HG03108 (cell line): Measurements from ENCODE around the gene ASMTL.
"Not testable (repeated sequence)": the region's sequence is repeated elsewhere in the genome, so short reads cannot be mapped to it uniquely, and the experiment has no call there.

Experiments
- ATAC-seq: cut with Tn5 transposase; IDR thresholded peaks from one replicate; pipeline ENCODE4 v1.9.1; 2021; ENCODE audit warnings: moderate library complexity; ENCODE audit not compliant: unreplicated experiment

Gene ASMTL, protein sequence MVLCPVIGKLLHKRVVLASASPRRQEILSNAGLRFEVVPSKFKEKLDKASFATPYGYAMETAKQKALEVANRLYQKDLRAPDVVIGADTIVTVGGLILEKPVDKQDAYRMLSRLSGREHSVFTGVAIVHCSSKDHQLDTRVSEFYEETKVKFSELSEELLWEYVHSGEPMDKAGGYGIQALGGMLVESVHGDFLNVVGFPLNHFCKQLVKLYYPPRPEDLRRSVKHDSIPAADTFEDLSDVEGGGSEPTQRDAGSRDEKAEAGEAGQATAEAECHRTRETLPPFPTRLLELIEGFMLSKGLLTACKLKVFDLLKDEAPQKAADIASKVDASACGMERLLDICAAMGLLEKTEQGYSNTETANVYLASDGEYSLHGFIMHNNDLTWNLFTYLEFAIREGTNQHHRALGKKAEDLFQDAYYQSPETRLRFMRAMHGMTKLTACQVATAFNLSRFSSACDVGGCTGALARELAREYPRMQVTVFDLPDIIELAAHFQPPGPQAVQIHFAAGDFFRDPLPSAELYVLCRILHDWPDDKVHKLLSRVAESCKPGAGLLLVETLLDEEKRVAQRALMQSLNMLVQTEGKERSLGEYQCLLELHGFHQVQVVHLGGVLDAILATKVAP

DNA sequence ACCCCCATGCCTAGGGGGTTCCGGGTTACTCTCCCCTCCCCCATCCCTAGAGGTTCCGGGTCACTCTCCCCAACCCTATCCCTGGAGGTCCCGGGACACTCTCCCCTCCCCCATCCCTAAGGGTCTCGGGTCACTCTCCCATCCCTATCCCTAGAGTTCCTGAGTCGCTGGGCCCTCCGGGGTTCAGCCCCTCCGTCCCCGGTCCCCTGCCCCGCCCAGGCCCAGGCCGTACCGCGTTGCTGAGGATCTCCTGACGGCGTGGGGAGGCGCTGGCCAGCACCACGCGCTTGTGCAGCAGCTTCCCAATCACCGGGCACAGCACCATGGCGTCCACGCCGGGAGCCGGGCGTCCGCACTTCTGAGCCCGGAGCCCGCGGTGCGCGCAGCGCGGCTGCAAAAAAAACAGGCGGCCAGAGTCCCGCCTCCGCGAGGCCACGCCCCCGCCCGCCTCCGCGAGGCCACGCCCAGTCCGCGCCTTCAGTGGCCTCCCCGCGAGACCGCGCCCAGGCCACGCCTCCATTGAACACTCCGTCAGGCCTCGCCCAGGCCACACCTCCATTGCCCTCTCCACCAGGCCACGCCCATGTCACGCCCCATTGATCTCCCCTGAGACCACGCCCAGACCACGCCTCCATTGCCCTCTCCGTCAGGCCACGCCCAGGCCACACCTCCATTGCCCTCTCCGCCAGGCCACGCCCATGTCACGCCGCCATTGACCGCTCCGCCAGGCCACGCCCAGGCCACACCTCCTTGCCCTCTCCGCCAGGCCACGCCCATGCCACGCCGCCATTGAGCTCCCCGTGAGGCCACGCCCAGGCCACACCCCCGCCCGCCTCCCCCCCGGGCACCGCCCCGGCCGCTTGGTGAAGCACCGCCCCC, at the start of gene ASMTL:
Gene ASMTL, minus strand, starts transcription at position 394 of the 879 bp plus-strand sequence. Its CDS starts 69 bp downstream, at position 325.
- peak; percentile 80 for ATAC-seq

DNA sequence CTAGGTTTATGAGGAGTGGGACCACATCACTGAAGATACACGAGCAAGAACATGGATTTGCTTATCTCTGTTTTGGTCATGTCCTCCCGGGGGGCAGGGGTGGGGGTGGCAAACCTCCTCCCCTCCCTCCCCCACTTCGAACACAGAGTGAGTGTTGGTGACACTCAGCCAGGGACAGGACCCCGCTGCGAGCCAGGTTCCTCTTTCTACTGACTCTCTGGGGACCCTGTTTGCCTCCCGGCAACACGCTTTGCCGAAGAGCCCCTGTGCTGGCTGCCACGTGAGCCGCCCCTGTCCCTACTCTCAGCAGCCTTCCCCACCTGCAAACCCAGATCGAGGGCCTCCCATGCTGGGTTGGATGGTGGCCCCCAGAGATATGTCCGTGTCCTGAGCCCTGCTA, 49.5 kb upstream of the ASMTL start:
- ATAC-seq: peak; percentile 52

DNA sequence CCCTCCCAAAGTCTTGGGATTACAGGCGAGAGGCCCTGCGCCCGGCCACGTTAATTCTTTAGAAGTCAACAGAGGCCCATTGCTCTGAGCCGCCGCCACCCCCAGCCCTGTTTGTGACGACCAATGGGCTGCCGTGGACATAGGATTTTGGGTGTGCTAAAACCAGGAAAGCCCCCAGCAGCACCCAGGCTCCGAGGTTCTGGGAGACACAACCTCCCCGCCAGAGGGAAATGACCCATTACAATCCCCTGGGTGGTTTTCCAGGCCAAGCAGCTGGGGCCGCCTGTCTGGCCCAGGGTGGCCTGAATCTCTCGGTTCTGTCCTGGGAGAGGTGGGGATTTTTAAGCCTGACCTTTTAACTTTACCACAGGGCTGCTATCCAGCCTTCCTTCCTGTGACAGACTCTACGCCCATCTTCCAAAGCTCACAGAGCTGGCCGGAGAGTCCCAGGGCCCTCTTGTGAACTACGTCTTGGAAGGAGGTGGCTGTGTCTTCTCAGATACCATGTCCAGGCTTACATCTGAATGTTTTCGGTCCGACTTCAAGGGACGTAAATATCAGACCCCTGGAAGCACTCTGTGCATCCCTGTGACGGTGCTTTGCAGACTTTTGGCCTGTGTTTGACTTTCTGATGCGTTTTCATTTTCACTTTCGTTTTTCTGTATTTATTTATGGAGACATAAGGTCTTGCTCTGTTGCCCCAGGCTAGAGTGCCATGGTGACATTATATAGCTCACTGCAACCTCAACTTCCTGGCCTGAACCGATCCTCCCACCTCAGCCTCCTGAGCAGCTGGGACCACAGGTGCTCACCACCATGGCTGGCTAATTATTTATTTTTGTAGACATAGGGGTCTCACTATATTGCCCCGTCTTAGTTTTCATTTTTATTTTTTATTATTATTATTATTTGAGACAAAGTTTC, 48.3 kb upstream of the ASMTL start:
- peak; percentile 65 for ATAC-seq

DNA sequence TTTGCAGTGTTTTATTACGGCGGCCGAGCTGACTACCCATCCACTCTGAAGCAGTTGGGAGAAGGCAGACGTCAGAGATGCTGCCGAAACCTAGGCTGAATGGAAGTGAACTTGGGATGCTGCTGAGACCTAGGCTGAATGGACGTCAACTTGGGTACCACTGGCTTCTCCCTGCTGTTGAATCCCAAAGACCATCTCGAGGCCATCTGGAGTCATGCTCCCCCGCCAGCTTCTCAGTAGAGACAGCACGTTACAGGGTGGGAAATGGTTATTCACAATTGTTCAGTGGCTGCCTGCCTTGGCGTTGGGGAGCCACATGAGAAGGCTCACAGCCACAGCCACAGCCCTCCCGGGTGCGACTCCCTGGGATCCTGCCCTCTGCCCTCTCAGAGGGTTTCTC, 43.4 kb upstream of the ASMTL start:
- ATAC-seq: no peak

DNA sequence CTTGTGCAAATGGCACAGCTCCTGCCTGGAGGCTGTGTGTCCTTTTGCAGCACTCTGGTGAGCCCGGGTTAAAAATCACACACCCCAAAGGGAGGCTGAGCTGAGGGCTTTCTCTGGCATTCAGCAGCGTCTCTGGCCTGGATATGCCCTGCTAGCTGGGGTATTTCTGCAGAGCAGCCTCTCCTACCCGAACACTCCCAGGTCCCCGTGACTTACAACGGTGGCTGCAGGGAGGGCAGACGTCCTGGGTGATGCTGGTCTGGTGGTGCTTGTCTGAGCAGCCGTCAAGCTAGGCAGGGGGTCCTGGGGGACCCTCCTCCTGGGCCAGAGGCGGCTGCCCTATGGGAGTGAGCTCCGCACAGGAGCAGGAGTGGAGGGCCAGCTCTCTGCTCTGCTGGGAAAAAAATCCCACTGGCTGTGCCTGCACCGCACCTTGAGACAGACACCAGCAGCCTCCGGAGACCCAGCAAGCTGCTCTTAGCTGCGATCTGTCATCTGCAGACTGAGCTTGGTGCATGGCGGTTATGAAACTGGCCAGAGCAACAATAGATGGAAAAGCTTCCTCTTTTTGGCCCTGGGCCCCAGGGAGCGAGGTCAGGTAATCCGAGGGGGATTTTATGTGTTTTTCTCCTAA, 41.3 kb upstream of the ASMTL start:
- ATAC-seq: peak; percentile 48

DNA sequence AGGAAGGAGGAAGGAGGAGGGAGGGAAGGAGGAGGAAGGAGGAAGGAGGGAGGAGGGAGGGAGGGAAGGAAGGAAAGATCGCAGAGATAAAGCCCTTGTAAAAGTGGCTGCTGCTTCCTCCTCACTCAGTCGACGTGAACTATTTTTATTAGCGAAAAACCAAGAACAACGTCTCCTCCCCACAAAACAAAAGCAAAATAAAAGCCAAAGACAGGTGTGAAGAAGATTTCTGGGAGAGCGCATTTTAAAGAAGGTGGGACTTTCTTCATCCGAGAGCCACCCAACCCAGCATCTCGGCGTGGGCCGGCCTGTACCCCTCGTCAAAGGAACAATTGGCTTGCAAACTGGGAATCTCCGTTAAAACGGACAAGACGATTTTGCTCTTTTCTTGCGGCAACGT, 40.7 kb upstream of the ASMTL start:
- ATAC-seq: peak; percentile 6

DNA sequence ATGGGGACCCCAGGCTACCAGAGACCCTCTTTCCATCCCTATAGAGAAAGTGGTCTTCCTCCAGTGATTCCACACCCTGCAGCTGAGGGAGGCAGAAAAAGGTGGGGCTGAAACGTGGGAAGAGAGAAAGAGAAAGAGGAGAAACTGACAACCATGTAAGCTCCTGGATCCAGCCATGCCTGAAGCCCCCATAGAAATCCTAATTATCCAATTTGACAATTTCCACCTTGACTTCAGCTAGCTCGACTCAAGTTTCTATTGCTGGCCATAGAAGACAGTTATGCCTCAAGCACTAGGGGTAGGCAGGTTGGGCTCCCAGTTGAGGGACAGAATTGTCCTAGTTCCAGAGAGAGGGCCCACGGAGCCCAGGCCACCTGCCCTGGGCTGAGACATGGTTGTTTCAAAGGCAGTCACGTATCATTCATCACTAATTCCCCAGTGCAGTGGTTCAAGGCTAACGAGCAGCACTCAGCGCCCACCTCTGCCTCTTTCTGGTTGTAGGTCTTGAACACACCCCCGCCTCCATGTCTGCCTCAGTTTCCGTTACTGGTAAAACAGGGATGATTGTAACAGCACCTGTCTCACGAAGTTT, 39.8 kb upstream of the ASMTL start:
- no peak for ATAC-seq

DNA sequence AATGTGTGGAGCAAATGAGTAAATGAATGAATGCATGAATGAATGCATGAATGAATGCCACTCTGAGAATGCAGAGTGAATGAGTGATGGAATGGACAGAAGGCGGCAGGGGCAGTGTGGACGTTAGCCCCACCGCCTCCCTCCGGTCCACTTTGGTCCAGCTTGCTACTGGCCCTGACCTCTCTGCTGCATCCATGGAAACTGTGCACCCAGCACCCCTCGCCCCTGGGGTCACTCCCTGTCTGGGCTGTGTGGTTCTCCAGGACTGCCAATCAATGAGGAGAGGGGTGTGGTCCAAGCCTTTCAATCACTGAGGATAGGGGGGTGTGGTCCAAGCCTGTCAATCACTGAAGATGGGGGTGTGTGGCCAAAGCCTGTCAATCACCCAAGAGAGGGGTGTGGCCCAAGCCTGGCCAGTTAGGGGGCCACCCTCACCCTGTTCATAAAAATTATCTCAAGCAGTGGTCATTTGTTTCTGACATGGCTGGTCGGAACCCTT, 39.2 kb upstream of the ASMTL start:
- ATAC-seq: peak; percentile 70

DNA sequence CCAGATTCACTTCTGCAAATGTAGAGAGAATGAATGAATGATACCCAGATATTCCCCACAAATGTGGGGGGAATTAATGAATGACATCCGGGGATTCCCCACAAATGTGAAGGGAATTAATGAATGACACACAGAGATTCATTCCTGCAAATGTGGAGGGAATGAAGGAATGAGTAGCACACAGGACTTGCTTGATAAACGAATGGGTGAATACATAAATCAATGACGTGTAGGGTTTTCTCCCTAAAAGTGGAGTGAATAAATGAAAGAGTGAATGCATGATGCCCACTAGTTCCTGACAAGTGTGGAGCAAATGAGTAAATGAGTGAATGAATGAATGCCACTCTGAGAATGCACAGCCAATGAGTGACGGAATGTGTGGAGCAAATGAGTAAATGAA, 38.5 kb upstream of the ASMTL start:
- not testable (repeated sequence) for ATAC-seq

DNA sequence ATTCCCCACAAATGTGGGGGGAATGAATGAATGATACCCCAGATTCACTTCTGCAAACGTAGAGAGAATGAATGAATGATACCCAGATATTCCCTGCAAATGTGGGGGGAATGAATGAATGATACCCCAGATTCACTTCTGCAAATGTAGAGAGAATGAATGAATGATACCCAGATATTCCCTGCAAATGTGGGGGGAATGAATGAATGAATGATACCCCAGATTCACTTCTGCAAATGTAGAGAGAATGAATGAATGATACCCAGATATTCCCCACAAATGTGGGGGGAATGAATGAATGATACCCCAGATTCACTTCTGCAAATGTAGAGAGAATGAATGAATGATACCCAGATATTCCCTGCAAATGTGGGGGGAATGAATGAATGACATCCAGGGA, 38.0 kb upstream of the ASMTL start:
- not testable (repeated sequence) for ATAC-seq

DNA sequence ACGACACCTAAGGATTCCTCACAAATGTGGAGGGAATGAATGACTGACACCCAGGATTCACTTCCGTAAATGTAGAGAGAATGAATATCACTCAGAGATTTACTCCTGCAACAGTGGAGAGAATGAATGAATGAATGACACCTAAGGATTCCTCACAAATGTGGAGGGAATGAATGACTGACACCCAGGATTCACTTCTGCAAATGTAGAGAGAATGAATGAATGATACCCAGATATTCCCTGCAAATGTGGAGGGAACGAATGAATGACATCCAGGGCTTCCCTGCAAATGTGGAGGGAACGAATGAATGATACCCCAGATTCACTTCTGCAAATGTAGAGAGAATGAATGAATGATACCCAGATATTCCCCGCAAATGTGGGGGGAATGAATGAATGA, 36.6 kb upstream of the ASMTL start:
- not testable (repeated sequence) for ATAC-seq

DNA sequence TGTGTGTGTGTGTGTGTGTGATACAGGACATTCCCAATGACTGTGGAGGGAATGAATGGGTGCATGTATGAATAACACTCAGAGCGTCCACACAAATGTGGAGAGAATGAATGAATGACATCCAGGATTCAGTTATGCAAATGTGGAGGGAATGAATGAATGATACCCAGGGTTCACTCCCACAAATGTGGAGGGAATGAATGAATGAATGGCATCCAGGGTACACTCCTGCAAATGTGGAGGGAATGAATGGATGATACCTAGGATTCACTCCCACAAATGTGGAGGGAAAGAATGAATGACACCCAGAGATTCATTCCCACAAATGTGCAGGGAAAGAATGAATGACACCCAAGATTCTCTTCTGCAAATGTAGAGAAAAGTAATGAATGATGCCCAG, 36.0 kb upstream of the ASMTL start:
- no peak for ATAC-seq

DNA sequence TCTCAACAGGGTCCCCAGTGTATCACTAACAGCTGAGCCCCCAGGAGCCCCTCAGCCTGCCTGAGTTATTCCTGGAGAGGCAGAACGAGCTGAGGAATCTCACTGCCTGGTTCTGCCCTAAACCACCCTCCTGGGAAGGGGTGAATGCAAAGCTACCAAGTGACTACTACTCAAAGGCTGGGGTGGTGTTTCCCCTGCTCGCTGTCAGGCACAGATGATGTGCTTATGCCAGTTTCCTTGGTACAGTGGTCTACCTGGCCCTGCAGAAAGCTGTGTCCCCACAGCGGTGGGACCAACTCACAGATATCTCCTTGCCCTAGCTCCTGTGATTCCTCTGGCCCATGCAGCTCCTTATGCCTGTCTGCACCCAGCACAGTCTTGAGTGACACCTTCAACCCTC, 35.4 kb upstream of the ASMTL start:
- no peak for ATAC-seq

DNA sequence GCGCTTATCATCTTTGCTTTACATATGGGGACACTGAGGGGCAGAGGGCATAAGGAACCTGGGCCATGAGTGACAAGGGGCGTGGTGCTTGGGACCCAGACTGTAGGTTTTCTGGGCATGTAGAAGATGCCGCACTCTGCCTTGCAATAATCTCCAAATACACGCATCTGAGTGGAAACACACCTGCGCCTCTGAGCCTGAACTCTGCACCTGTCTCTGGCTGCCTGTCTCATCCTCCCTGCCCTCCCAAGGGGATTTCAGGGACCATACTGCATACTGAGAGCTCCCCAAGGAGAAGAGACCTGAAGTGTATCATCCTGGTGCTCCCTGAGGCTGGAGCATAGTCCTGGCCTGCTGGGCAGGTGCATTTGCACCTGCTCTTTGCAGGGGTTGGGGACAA, 34.7 kb upstream of the ASMTL start:
- no peak for ATAC-seq

DNA sequence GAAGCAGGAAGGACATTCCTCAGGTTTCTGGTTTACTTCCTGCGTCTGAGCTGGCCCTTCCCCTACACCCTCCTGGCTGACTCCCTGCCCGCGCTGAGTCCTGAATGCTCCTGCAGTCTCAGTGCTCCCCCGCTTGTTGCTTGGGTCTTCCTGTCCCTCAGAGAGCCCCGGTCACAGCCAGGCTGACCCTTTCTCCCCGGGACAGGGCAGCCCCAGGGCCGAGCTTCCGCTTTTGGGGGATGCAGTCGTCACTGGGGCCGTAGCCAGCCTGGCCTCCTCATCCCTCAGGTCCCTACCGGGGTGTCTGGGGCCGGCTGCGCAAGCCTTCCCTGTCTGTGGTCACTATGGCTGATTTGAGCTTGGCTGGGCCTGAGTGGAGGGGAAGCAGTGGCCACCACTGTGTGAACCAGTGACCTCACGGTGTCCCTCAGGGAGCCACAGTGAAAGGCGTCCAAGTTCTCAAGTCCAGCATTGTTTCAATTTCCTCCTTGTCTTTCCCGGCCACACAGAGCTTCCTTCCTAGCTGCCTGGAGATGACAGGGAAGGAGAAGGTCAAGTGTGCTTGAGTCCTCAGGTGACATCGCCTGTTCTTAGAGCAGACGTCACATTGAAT, 34.1 kb upstream of the ASMTL start:
- ATAC-seq: no peak

DNA sequence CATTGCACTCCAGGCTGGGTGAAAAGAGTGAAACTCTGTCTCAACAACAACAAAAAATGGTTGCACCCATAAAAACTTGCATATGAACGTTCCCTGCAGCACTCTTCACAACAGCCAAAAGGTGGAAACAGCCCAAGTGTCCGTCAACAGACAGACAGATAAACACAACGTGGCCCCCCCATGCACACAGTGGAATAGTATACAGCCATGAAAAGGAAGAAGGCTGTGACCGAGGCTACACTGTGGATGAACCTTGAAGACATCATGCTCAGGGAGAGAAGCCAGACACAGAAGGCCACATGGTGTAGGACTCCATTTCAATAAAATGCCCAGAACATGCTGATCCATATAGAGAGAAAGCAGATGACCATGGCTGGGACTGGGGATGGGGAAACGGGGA, 33.5 kb upstream of the ASMTL start:
- ATAC-seq: no peak

DNA sequence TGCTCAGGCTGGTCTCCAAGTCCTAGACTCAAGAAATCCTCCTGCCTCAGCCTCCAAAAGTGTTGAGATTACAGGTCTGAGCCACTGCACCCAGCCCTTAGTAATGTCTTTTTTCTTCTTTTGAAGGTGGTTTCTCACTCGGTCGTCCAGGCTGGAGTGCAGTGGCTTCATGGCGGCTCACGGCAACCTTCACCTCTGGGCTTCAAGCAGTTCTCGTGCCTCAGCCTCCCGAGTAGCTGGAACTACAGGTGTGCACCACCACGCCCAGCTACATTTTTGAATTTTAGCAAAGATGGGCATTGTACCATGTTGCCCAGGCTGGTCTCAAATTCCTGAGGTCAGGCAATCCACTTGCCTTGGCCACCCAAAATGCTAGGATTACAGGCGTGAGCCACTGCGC, 32.3 kb upstream of the ASMTL start:
- ATAC-seq: no peak

DNA sequence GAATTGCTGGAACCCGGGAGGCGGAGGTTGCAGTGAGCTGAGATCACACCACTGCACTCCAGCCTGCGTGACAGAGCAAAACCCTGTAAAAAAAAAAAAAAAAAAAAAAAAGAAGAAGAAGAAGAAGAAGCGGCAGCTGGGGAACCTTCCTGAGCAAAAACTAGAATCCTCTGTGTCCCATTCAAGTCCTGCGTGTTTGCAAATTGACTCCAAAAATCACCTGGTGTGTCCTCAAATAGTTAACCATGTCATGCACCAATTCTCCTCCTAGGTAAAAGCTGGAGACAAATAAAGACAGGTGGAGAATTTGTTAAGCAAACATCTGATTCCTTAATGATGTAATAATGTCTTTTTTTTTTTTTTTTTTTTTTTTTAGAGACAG, 31.9 kb upstream of the ASMTL start:
- no peak for ATAC-seq
